ENCODE measurements around the gene CST4.
"Not testable (repeated sequence)": the region's sequence is repeated elsewhere in the genome, so short reads cannot be mapped to it uniquely, and the experiment has no call there.

Gene CST4

GRCh38 chr20:23686046-23686750 is 2.6 kb downstream of the CST4 start:
- no peak for DNase-seq

- DNase-seq = not testable (repeated sequence)
These were observed 3.3 kb downstream of the CST4 start for GRCh38 chr20:23685529-23685896.

GRCh38 chr20:23684261-23684660 is 4.6 kb downstream of the CST4 start:
- no peak for DNase-seq

- no peak for DNase-seq
These were observed 5.0 kb downstream of the CST4 start for GRCh38 chr20:23683807-23684206.

DNA sequence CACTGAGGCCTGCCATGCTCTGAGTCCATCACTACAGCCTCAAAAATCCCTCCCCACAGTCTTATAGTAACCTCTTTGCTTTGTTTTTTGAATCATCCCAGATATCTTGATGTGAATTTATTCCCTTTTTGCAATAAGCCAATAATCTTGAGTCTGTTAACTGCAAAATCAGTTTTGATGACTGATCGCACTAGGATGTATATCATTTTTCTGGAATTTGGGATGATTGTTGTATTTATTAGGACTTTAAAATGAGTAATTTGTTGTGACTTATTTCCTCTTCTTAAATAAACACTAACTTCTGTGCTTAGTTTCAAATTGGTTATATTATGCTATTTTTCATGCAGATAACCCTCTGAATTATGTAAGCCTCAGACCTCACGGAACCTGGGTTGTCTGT is 5.6 kb downstream of the CST4 start:
- no peak for DNase-seq

DNA sequence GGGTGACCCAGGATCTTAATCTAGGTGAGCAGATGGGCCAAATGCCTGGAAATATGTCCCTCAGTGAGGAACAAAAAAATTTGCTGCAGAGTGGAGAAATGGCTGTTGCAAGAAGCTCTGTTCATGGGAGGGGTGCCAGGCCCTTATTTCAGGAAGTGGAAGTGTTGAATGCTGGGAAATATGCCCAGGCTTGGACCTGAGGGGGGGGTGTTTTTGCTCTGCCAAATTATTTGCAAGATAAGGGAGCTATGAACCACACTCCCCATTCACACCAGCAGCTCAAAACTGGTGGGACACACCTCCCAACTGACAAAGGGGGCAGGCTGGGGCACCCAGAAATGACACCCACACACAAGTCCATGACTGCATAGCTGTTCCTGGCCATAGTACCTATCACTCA is 8.7 kb downstream of the CST4 start:
- DNase-seq = no peak

DNA sequence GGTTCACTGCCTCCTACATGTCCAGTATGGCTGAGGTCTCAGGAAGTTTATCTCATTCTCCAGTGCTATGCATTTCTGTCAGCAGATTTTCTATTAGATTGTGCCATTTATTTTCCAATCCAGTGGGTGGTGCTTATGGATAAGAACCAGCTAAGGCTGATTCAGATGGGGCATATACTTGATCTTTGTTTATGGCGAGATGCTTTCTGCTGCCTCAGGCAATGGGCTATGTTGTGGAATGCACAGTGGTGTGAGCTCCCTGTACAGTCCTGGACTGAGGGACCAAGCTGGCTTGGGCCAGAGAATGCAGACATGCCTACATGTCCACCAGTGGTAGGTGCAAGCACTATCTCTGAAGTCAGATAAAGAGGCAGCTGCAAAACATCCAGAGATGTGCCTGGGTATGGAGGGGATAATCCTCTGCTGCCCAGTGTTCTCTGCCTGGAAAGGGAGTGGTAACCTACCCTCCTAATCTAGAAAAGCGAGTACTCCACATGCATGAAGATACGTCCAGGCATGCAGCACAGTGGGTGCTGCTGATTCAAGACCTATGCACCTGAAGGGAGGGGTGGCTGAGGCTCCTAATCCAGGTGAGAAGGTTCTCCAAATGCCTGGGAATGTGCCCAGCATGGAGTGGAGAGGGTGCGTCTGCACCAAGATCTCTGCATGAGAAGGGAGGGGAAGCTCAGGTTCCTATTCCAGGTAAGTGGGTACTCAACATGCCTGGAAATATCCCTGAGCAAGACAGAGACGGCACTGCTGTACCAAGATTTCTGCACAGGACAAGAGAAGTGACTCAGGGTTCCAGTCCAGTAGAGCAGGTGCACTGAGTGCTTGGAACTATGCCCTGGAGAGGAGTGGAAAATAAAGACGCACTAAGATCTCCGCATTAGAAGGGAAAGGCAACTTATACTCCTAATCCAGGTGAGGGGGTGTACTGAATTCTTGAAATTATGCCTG is 9.4 kb downstream of the CST4 start:
- DNase-seq = no peak

- DNase-seq = no peak
These were observed 15.6 kb downstream of the CST4 start for GRCh38 chr20:23673209-23673608.

- no peak for DNase-seq
These were observed 16.7 kb downstream of the CST4 start for GRCh38 chr20:23672158-23672557.

DNA sequence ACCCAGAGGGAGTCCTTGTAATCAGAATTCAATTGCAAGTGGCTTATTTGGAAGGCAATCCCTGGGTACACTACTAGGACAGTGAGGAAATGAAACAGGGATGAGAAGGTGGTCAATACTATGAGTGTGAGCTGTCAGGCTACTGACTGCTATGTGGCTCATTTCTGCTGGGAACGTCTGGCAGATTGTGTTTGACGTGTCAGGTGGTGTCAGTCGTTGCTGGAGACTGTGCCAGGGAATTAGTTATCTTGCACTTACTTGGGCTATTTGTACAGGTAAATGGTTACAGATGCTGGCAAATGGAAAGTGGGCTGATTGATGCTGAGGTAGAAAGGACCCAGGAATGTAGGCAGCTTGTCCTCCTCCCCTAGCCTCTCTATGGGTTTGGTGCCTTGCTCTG is 17.4 kb downstream of the CST4 start:
- DNase-seq = no peak

DNA sequence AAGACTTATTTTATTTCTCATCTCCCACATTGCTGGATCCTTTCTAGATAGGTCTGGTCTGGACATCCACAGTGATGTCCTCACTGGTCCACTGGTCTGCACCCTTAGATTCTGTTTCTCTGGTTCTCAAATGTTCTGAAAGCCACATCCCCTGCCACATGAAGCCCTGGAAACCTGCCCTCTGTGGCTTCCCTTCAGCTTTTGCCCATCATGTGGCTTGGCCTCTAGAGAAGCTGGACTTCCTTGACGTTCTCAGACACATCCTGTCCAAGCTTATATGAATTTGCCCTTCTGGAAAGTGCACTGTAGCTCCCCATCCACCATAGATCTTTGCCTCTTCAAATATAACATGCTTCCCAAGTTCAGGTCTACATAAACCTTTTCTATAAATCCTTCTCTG is 18.5 kb downstream of the CST4 start:
- no peak for DNase-seq

DNA sequence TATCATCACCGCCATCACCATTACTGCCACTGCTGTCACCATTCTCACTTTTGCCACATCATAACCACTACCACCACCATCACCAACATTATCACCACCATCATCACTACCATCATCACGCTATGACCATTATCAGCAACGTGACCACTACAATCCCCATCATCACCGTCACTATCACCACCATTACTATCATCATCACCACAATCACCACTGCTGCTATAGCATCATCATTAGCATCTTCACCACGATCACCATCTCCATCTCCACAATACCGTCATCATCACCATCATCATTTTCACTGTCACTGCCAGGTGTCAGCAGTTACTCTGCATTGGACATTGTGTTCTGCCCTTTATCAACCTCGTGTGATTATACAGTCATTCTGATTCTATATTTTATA is 19.0 kb downstream of the CST4 start:
- no peak for DNase-seq

DNA sequence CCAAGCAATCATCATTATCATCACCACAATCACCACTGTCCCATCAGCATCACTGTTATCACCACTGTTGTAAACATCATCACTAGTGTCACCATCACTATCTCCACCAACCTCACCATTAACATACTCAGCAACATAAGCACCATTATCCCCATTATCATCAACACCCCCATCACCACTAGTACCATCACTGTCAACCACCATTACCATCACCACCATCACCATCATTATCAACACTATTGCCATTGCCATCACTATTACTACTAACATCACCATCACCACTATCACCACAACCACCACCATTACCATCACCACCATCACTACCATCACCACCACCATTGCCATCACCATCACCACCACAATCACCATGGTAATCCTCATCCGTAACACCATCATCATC is 19.5 kb downstream of the CST4 start:
- DNase-seq = no peak

DNA sequence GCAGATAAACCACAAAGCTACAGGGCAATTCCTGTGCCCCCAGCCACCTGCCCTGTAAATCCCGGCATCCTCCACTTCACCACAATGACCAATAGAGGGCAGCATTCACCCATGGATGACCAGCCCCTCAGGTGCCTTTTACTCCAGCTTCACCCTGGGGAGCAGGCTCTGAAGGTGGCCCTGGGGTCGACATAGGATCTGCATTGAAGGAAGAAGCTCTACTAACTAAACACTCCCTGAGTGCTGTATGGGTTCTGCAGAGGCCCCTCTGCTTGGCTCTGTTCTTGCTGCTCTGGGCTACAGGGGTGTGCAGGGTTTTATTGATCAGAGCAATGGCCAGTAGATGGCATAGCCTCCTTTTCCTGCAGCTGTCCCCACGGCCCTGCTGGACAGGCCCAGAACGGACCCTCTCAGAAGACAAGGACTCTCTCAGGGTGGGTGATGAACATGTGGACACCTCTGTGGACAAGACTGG is 20.3 kb downstream of the CST4 start:
- DNase-seq = peak in 1 of 2 experiments; percentile 58

DNA sequence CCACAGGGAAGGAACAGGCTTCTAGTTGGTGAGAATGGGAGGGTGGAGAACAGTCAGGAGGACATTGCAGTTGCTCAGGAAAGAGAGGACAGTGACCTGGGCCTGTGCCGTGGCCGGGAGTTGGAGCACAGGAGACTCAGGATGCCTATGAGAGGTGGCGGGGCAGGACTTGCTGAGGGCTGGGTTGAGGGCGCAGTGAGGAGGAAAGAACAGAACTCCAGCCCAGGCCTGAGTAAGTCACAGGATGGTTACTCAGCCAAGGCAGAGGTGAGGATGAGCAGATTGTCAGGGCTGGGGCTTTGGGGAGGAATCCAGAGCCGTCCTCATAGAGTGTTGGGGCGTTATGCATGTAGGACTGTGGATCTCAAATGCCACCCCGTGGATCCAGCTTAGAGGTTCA is 21.2 kb downstream of the CST4 start:
- DNase-seq = no peak

DNA sequence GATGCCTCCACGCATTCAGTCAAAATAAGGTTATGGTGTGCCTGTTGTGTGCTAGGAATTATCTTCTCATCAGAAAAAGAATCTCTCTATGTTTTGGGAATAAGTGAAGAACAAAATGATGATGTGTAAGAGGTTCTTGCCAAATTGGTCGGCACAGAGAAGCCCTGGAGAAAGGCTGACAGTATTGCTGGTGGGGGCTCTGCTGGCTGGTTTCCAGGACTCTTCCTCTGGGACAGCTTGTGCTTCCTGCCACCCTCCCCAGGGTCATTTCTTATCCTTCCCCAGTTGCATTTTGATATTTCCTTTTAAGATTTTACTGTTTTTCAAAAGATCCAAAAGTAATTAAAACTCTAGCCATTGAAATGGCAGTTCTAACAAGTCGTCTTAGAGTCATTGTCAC is 22.1 kb downstream of the CST4 start:
- DNase-seq = no peak

DNA sequence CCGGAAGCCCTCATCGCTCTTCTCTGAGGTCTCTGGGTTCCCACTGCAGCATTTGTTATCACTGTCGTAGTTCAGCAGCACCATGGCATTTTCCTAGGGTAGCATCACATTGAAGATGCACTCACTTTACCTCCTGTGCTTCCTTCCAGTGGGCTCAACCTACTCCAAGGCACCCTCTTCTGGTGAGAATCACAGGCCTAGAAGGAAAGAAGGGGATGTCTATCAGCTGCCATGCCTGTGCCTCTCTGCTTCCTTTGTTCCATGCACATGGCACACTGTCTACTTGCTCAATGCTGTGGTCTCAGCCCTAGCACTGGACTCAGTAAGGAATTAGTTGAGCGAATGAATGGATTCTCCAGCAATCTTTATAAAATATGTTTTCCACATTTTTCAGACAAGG is 22.6 kb downstream of the CST4 start:
- DNase-seq = peak in 1 of 2 experiments; percentile 9

GRCh38 chr20:23664954-23665353 is 23.9 kb downstream of the CST4 start:
- DNase-seq = no peak

DNA sequence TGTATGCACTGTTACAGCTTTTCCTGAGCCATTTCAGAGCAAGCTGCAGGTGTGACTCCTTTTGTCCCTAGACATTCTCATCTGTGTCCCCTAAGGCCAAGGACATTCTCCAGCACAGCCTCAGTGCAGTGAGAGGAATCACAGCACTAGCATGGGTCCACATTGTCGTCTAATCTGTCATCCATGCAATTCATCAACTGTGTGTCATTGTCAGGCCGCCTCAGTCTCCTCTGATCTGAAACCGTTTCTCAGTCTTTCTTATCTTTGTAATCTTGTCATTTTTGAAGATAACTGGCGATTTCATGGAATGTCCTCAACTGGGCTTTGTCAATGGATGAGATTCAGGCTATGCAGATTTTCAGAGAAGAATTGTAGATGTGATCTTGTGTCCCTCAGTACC is 24.8 kb downstream of the CST4 start:
- DNase-seq = not testable (repeated sequence)

- DNase-seq = no peak
These were observed 25.7 kb downstream of the CST4 start for GRCh38 chr20:23663180-23663579.

- no peak for DNase-seq
These were observed 26.5 kb downstream of the CST4 start for GRCh38 chr20:23662276-23662870.

GRCh38 chr20:23661002-23661429 is 27.8 kb downstream of the CST4 start:
- no peak for DNase-seq

- no peak for DNase-seq
These were observed 28.6 kb downstream of the CST4 start for GRCh38 chr20:23659989-23660837.

Measured in SW 1271 (cell line).